CD4-positive, alpha-beta T cell treated with Interferon gamma for 1 hour (primary cell): ENCODE results near the gene RASSF8.
A peak's percentile ranks its signal among the peaks of the same experiment; 100 is the strongest.

ENCODE experiments used
- DNase-seq: peaks from one replicate; pipeline ENCODE4 v3.0.0-alpha.2; 2020

Gene RASSF8

DNA sequence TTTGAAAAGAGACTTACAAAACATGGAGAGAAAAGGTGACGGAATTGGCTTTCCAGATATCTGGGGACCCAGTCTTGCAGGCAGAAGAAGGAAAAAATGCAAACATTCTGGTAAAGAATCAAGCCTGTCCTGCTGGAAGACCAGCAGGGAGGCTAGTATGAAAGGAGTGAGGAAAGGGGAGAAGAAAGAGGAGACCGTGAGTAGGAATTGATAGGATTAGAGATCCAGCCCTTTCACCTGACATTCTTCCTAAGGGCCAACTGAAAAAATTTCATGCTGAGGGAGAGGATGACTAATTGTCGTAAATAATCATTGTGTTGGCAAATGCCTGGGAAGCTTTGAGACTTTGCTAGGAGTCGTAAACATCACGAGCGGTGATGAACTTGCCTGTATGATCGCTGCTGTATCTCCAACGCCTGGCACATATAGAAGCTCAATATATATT, 154.2 kb downstream of the RASSF8 start:
- DNase-seq, result no peak

DNA sequence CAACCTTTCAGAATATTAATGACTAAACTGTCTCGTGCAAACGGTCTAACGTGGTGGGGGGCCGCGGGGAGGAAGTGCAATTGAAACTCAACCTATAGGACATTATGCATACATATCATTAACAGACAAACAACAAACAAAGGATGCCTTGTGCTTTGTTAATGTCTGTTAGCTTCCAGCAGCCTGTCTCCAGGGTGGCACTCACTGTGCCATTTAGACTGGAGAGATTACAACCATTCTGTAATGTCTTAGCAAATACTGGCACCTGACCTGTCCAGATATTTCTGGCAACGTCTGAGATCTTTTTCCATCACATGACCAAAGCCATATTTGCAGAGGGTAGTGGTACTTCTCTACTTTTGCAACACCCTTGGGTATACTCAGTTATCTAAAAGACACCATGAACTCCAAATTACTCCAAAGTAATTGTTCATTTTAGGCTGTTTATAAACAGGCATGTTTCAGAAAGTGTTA, 154.7 kb downstream of the RASSF8 start:
- DNase-seq, result no peak

DNA sequence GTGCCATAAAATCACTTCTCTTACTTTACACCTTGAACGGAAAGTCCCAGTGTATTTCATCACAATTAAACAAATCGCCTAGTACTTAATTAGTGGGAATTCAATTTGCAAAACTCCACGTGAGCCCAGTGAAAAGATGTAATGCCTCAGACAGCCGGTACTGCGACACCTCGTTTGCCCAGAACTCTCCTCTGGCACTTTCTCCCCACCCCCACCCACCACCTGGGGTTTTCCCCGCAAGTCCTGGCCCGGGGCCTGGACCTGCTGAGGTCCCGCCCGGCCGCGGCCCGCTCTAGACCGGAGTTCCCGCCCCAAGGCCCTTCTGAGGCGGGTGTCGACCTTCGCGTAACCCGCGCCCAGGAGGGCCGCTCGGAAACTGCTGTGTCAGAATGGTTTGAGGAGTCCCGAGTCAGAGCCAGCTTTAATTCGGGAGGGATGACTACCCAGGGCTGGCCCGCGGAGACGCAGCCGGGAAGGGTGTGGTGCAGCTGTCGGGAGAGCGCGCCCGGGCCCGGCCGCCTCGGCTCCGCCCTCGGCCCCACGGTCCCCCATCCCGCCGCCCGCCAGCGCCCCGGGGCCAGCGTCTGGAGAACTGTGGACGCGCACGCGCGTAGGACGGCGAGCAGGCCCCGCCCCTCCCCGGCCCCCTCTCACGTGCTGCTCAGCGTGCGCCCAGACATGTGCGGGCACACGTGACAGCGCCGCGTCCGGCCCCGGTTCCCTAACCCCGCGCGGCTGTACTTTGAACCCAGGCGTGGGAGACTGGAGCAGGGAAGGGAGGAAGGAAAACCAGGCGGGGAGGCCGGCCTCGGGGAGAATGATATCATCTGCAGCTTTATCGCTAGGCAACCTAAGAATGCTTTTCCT, 155.6 kb downstream of the RASSF8 start:
- DNase-seq, result peak; percentile 86

DNA sequence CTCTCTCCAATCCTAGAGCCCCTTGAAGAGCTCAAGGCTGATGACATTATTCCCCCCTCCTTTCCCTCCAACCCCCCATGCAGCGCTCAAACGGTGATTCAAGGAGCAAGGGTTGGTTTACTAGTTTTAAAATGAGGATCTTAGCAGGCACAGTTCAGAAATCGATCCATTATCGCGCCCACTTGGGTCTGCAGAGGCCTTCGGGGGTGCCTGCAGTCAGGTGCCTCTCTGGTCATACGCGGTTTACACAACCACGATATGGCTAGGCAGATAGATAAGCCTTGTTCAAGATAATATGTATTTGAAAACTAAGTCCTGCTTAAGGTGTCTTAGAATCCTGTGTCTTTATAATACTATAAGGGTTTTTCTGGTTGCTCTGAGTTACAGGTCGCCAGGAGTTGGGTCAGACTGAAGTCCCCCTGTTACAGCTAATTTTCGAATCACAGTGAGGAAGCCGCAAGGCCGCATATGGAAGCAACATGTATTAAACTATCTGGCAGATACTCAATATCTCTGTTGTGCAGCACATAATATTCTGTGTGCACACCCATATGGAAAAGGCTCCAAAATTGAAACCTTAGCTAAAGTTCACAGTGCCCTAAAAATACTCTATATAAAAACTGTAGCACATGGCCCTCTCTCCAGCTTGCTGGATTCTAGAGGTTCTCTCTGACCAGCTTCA, 156.4 kb downstream of the RASSF8 start:
- DNase-seq, result no peak

DNA sequence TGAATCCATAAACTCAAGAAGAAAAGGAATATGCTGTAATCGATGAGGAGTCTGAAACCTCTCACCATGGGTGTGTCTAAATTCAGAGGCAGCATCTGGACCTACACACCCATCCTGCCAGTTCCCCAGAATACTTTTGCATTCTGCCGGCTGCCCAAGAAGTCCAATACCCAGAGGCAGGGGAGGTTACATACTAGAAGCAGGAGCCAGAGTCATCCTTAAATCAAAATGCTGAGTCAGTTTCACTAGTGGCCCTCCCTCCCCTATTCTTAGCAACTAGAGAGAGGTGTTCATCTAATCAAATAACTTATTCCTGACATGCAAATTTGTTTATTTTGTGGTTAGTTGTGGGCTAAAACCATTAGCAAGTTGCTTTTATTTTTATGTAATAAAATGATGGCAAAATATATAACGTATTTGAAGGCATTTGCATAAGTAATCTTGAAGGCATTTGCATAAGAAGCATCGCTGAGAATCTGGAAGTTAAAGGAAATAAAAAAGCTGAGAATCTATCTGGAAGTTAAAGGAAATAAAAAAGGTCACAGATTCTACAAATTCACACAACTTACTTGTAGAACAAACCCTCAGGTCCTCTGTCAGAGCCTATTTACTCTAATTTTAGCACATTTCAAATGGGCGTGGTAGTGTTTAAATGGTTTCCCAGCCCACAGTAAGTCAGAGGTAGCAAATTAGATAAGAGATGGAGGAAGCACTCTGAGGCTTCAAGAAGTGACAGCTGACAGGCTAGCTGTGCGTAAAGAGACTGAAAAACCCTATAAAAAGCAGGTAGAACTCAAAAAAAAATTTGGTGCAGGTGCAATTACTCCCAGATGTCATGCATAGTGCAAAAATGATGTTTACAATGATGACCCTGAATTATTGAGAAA, 158.6 kb downstream of the RASSF8 start:
- no peak for DNase-seq

GRCh38 chr12:26118308-26118707, 159.8 kb downstream of the RASSF8 start:
- DNase-seq, result no peak

- DNase-seq, result no peak
These were observed 161.0 kb downstream of the RASSF8 start for GRCh38 chr12:26119391-26119989.

GRCh38 chr12:26120561-26121274, 162.2 kb downstream of the RASSF8 start:
- DNase-seq, result no peak

DNA sequence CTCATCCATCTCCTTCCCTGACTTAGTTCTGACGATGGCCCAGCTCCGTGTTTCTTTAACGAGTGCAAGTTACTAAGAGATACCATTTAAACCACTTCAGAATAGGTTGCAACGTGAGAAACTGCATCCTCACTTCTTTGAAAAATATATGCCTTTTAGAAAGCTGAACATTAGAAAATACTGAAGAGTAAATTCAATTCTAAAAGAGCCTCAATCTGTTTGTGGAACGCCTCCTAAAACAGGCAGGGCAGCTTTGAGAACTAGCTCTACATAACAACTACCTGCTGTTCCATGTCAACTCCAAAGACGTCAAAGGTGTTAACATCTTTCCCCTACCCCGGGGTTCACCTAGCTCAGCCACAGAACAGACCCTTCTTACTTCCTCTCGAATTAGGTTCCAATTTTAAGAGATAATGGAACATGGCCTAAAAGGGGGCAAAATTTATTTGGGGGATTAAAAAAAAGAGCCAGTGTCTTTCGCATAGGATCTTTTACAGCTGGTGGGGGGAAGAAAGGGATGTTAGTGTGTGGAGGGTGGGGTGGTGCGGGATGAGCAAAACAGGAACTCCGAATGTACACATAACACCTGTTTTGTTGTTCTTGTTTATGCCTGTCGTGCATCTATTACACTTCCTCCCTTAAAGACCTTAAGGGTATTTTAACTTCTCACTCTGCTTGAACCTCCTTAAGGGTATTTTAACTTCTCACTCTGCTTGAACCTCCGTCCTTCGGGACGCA, 163.0 kb downstream of the RASSF8 start:
- DNase-seq, result no peak

DNA sequence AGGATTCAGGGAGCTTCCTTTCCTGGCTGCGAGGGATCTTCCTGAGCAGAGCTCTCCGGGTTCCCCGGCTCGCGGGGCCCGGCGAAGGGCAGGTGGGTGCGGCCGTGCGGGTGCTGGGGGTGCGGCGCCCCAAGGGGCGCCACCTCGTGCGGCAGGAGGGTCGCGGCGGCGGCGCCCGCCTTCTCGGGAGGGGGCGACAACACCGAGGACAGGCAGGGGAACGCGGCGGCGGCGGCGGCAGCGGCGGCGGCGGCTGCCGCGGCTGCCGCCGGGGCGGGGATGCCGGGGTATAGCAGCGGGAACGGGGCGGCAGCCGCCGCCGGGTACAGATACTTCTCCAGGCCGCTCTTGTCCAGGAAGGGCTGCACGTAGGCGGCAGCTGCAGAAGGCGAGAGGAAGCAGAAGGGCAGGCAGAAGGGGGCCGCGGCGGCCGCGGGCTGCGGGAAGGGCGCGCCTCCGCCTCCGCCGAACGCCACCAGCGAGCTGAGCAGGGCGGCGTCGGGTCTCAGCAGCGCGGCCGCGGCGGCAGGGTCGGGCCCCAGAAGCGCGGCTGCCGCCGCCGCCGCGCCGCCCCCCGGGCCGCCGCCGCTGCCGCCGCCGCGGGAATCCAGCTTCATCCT, 163.7 kb downstream of the RASSF8 start:
- peak; percentile 34 for DNase-seq

- DNase-seq, result peak; percentile 24
These were observed 164.4 kb downstream of the RASSF8 start for GRCh38 chr12:26122681-26123481.

DNA sequence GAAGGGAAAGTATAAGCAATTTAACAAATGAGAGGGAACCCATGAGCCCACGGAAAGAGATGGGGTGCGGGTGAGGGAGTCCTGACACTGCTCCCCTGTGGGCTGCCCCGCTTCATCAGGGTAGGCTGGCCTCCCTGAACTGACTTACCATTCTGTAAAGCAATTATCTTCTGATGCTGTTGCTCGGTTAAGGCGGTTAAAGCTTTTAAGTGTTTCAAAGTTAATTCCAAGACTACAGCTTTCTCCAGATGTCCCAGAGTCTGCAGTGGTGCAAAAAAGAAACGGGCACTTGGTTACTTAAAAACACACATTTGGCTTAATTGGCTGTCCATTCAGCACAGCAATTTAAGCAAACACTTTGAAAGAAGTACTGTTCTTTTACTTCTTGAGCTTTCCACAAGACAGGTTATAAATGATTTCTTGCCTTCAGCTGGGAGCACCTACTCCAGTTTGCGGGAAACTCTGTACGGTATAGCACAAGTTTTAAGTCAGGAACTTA, 165.0 kb downstream of the RASSF8 start:
- no peak for DNase-seq

DNA sequence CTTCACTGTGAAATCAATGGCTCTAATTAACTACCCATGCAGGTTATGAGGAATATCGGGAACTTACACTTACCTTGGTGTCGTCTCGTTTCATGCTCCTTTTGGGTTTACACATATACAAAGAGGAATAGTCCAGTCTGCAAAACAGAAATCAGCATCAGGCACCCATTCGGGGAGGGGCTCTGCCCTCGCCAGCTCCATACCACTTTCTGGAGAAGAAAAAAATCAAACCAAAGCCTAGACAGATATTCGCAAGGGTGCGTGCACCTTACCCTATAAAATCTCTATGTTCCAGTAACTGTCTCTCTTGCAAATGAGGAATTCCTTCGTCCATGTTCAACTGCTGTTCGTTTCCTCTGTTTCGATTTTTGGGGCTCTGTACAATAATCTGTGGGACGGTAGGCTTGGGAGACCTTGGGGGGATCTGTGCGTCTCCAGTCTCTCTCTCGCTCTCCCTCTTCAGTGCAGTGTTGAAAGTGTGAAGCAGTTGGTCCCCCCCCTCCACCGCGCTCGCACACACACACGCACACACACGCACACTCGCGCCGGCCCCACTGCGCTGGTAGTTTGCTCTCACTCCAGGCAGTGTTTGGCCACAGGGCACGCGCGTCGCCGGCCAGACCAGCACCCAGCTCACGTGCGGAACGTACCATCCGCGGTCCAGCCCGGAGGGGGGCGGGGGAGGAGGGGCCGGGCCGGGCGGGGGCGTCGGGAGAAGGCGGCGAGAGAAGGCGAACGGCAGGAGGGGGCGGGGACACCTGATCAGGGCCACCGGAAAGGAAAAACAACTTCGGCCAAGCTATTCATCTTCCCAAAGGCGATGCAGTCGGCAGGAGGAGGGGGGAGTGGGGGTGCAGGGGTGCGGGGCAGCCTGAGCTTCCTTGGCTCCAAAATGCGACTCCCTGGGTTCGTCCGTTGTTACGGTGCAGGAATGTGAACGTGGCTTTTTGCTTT, 166.2 kb downstream of the RASSF8 start, which contains the start of gene BHLHE41:
Gene BHLHE41 (minus strand): TSS at position 592 of the 954 bp plus-strand sequence. CDS start 258 bp downstream, at position 334.
- DNase-seq, result peak; percentile 48

- peak; percentile 53 for DNase-seq
These were observed 167.2 kb downstream of the RASSF8 start for GRCh38 chr12:26125400-26126339.

GRCh38 chr12:26126340-26127284, 168.1 kb downstream of the RASSF8 start:
- DNase-seq, result peak; percentile 44

- no peak for DNase-seq
These were observed 168.9 kb downstream of the RASSF8 start for GRCh38 chr12:26127404-26127803.
